Hepatocyte (in vitro differentiated cells): ENCODE results near the gene PHF2.

Experiments used
- CTCF ChIP-seq: fragments of 200-600 bp; sonication (generic); IDR thresholded peaks from 2 replicates; pipeline ENCODE4 v1.5.1; 2016; ENCODE audit warnings: antibody characterized with exemption, mild to moderate bottlenecking; ENCODE audit not compliant: poor library complexity
- EZH2 ChIP-seq: fragments of 200-600 bp; sonication (generic); IDR thresholded peaks from 2 replicates; pipeline ENCODE4 v1.6.1; 2016; ENCODE audit warnings: antibody characterized with exemption, mild to moderate bottlenecking, borderline replicate concordance
- EZH2phosphoT487 ChIP-seq: fragments of 200-600 bp; sonication (generic); IDR thresholded peaks from one replicate; pipeline ENCODE4 v1.6.1; 2018; ENCODE audit warnings: antibody characterized with exemption, mild to moderate bottlenecking, low read depth, moderate library complexity; ENCODE audit not compliant: unreplicated experiment, severe bottlenecking

DNA sequence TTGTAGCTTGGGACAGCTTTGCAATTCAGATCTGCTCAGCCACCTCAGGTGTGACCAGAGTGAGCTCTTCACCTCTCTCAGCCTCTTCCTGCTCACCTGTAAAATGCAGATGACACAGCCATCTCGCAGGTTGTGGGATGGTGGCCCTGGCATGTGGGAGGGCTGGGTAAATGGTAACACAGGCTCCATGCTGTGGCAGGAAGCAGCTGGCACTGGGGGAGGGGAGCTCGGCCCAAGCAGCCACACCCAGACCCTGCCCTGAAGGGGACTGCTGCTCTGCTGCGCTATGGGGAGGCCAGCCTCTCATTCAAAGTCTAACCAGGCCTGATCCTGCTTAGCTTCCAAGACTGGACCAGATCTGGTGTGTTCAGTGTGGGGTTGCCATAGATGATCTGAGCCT lies 24.1 kb downstream of the PHF2 start:
- no peak for TF ChIP-seq CTCF
- TF ChIP-seq EZH2 = no peak
- TF ChIP-seq EZH2phosphoT487 = no peak
